Measurements from ENCODE around the gene CCDC7.

DNA sequence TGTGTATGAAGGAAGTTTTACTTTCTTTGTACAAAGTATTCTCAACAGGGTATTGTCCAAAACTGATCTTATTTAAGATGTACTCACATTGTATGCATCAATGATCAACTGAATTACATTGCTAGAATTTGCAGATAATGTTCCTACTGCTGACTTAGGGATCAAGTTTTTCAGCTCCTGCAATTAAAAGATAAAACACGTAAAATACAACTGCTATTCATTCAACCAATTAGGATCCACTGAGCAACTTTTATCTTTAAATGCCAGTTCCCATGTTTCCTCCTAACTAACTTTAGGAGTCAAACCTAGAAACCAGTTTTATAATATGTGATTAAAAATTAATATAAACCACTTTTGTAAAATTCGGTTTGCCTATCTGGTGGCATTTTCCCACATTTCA is 476.2 kb downstream of the CCDC7 start:
- TF ChIP-seq POLR2A (IDR thresholded peaks at IDR 0.05; ENCODE audit: low read depth, low read length) (no peak), POLR2AphosphoS5 (IDR thresholded peaks at IDR 0.05; ENCODE audit: low read depth, low read length) (no peak), POU2F2 (IDR thresholded peaks at IDR 0.05; ENCODE audit: low read depth, low read length) (no peak), TAF1 (IDR thresholded peaks at IDR 0.05; ENCODE audit: low read depth, low read length) (no peak)

All from GM12891 (cell line).